GM19351 (cell line): ENCODE measurements around the gene ELOVL5.
"Not testable (repeated sequence)": the region's sequence is repeated elsewhere in the genome, so short reads cannot be mapped to it uniquely, and the experiment has no call there.

ENCODE experiments used
- ATAC-seq: cut with Tn5 transposase; IDR thresholded peaks from one replicate; pipeline ENCODE4 v1.9.1; 2021; ENCODE audit warnings: mild to moderate bottlenecking, moderate library complexity; ENCODE audit not compliant: unreplicated experiment

Gene ELOVL5, protein sequence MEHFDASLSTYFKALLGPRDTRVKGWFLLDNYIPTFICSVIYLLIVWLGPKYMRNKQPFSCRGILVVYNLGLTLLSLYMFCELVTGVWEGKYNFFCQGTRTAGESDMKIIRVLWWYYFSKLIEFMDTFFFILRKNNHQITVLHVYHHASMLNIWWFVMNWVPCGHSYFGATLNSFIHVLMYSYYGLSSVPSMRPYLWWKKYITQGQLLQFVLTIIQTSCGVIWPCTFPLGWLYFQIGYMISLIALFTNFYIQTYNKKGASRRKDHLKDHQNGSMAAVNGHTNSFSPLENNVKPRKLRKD

DNA sequence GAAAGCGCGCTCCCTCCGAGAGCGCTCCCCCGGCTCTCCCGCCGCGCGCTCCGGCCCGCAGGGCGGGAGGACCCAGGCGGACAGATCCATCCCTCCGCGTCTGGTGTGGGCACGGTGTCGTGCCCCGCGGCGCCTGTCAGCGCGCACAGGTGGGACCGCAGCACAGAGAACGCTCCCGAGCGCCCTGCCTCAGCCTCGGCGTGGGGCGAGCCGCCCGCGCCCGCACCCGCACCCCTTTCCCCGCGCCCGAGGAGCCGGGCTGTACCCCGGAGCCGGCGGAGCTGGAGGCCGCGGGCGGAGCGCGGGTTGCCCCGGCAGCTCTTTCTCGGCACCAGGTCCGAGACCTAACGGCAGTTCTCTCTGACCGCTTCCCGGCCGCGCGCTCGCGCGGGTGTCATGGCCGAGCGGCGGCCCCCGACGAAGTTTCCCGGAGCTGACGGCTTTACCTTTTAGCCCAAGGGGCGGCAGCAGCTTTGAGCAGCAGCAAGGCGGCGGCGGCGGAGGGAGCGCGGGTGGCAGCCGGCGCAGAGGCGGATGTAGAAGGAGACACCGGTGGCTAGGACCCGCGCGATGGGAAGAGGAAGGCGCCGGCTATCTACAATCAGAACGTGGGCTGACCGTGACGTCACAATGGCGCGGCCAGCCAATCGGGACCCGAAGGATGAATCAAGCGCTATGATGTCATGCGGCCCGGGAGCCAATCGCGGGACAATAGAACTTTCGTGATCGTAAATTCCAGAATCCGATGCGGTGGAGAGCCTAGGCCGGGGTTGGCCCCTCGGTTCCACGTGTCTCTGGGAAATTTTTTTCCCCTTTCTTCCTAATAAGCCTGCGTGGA lies at the start of gene ELOVL5:
Gene ELOVL5, minus strand, starts transcription at position 580 of the 838 bp plus-strand sequence. CDS start 53,251 bp downstream, outside the sequence.
- peak; percentile 66 for ATAC-seq

DNA sequence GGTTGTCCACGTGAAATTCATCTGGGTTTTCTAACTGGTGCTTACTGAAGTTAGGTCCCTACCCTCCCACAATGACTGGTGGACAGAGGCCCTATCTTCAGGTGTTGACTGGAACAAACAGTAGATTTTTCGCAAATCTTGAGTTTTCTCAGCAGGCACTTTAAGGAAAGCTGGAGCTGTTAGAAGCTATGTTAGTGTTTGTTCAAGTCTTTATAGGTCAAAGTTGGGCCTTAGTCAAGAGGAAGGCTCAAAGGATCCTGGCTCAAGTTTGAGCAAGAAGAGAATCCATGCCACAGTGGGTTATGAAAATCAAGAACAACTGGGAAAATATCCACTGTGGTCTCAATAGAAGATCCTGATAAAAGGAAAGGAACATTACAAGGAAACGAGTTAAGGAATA lies 48.5 kb upstream of the ELOVL5 start:
- ATAC-seq: no peak

DNA sequence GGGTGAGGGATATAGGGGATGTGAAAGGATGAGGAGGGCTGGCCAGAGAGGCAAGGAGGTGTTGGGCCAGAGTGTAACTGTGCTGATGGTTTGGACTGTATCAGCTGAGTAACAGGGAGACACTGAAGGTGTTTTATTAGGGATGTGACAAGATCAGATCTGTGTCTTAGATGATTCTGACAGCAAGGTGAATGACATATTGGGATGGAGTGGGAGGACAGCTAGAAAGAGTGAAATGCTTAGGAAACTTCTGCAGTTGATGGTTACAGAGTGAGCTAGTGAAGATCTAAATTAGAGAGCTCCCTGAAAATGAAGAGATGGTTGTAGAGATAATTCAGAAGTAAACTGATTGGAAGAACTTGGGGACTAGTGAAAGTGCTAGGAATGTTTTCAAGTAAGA lies 47.2 kb upstream of the ELOVL5 start:
- no peak for ATAC-seq

DNA sequence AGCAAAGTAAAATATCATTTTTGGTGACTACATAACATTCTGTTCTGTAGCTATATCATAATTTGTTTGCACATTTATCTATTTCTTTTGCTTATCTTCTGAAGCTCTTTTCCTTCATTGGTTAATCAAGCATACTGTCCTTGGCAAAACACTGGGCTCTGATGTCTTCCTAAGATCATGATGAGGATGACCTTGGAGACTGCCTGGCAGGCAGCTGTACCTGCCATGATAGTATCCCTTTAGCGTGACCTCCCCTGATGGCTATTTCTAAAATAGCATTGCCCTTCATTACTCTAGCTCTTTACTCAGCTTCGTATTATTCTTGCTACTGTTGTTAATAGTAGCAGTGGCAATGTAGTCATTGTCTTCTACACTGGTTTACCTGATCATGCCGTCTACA lies 46.0 kb upstream of the ELOVL5 start:
- no peak for ATAC-seq

DNA sequence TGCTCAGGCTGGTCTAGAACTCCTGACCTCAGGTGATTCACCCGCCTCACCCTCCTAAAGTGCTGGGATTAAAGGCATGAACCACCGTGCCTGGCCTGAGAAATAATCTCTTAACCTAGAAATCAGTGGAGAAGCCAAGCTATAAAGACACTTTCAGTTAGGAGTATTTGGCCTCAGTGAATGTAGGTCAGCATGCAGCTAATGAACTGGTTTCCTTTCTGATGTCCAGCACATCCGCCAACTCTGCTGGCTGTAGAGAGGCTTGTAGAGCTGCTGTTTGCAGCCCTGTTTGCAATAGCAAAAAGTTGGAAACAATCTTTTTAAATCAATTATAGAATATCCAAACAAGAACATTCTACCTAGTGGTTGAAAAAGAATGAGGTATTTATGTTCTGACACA lies 42.4 kb upstream of the ELOVL5 start:
- no peak for ATAC-seq

DNA sequence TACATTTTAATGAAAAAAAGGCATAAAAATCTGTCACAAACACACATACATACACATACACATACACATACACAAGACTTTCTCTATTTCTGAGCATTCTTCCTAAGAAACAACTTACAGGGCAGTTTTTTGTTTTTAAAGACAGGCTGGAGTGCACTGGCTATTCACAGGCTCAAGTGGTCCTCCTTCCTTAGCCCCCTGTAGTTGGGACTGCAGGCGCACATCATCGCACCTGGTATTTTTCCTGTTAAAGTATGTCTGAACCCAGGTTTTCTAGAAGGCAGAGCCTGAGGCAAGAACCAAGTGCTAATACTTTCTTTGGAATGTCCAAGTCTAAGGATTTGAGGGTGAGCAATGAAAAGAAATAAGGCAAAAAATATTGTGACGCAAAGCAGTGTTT lies 41.3 kb upstream of the ELOVL5 start:
- ATAC-seq: no peak

DNA sequence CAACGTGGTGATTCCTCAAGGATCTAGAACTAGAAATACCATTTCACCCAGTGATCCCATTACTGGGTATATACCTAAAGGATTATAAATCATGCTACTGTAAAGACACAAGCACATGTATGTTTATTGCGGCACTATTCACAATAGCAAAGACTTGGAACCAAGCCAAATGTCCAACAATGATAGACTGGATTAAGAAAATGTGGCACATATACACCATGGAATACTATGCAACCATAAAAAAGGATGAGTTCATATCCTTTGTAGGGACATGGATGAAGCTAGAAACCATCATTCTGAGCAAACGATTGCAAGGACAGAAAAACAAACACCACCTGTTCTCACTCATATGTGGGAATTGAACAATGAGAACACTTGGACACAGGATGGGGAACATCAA lies 39.9 kb upstream of the ELOVL5 start:
- ATAC-seq: not testable (repeated sequence)

DNA sequence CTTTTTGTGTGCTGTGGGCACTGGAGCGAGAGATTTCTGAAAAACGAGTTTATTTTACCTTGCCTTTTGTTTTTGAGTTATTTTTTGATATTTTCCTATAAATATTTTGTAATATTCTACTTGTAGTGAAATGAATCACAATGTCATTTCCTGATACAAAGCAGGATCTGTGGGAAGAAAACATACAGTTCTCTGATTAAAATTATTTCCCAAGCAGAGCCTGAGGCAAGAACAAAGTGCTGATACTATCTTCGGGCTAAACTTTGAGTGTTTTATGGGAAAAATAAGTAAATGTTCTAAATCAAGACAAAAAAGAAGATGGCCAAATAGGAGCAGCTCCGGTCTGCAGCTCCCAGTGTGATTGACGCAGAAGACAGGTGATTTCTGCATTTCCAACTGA lies 33.7 kb upstream of the ELOVL5 start:
- ATAC-seq: no peak

DNA sequence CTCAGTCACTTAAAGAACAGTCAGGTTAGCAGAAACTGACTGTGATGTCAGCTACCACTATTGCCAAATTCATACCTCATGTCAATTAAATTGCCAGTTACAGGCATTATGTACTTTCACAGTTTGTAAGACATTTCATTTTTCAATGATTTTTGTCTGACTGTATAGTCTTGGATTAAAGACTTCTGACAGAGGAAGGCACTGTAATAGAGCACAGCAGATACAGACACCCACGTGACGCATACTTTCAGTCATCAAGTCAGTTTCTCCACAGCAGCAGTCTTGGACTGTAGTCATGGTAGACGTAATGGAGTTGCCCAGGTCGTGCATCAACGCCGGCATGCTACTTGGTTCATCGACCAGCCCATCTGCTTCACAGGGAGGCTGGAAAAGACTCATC lies 29.5 kb upstream of the ELOVL5 start:
- no peak for ATAC-seq

DNA sequence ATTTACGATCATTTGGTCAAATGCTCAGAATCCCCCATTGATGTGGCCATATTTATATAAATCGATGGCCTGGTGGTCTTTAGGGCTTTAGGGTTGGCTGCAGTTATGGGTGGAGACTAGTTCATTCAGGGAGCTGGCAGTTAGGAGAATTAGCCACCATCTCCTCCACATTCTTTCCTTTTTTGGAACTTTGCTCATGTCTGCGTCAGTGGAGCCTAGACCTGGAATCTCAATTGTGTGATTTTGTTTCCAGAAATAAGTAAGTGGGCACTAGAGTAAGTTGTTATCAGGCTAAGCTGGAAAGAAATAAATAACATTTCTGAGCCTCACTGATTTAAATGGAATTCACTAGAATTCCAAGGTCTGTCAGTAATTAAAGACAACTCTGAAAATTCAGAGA lies 29.0 kb upstream of the ELOVL5 start:
- ATAC-seq: no peak

DNA sequence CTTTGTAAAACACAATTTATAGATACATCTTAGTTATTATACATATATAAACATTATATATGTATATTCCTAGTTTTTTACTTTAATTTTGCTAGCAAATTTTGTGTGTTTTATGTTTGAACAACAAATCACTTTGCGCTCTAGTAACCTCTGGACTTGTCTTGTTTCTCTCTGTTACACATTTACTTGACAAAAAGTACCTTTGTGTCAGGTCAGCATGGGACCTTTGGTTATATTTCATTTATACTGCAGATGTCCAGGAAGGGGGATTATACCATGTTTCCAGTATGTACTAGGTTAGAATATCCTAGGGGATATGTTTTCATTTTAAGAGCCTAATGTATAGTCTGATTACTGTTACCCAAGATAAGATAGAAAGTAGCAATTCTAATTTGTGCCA lies 28.5 kb upstream of the ELOVL5 start:
- no peak for ATAC-seq

DNA sequence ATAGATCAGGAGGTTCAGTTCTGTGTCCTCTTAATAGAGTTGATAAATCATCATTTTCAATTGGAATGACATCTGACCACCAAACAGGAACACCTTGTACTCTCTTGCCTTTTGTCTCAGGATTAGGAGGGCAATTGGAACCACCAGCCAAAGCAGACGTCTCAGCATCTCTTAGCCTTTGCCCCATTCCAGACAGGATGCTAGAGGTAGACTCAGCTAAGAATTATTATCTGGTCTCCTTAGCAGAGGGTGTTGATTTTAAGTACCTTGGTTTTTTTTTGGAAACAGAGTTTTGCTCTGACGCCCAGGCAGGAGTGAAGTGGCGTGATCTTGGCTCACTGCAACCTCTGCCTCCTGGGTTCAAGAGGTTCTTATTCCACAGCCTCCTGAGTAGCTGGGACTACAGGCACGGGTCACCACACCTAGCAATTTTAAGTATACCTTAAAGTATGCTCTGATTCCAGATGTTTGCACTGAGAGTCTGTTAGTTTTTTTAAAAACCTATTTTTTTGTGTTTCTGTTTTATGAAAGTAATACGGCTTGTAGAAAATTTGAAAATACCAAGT lies 28.0 kb upstream of the ELOVL5 start:
- no peak for ATAC-seq

DNA sequence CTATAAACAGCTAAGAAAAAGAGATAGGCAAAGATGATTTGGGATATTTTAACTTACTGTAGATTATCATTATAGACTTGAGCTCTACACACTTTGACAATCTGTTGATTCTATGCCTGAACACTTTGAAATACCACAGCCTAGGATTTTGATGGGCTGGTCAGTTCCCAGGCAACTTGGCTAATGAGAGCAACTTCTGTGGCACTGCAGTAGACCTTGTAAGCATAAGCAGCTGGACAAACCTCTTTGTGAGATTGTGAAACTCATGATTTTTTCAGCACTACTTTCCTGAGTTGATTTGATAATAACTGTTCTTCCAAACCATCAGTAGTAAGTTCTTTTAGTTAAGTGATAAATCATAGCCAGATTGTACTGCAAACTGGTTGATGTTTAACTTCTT lies 27.1 kb upstream of the ELOVL5 start:
- ATAC-seq: no peak

DNA sequence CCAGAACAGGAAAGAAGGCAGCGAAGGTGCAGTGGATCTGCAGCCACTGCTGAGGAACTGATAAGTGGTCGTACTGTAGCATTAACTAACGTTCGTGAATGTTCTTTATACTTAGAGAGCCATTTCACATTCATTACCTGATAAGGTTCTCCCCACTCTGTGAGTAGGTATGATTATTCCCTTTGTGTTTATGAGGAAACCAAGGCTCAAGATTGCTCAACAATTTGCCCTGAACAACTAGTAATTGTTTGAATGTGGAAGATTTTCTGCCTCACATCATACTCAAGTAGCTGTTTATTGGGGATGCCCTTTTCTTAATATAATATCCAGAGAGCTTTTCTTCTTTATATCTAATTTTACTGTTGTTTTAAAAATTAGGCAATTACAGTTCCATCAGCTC lies 24.9 kb upstream of the ELOVL5 start:
- ATAC-seq: no peak

DNA sequence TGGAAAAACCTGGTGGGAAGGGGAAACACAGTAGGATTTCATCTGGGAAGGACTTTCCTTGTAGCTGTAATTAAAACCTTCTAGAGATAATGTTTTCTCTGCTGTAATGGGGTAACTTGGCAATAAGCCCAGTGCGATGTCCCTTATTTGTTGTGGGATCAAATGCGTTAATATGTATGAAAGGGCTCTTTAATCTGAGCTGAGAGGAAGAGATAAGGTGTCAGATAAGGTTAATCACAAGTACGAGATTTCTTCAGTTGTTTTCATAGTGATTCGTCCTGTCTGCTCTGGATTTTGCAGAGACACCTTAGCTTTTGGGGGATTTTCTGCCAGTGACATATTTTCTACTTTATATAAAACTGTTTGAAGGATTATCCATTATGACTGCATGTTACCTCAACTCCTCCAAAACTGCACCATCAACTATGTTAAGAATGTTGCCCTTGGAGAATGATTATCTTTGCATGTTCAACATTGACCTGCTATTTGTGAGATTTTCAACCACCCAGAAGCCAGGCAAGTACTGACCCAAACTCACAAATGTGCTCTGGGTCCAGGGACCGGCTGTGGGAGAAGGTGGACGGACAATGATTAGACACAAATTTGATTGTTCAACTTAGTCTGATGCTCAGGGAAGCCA lies 21.2 kb upstream of the ELOVL5 start:
- ATAC-seq: no peak

DNA sequence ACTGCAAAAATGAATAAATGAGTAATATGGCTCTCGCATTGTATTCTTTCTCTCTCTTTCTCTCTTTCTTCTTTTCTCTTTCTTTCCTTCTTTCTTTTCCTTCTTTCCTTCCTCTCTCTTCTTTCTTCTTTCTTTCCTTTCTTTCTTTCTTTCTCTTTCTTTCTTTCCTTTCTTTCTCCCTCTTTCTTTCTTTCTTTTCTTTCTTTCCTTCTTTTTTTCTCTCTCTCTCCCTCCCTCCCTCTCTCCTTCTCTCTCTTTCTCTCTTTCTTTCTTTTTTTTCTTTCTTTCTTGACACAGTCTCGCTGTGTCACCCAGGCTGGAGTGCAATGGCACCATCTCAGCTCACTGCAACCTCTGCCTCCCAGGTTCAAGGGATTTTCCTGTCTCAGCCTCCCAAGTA lies 20.3 kb upstream of the ELOVL5 start:
- ATAC-seq: no peak

DNA sequence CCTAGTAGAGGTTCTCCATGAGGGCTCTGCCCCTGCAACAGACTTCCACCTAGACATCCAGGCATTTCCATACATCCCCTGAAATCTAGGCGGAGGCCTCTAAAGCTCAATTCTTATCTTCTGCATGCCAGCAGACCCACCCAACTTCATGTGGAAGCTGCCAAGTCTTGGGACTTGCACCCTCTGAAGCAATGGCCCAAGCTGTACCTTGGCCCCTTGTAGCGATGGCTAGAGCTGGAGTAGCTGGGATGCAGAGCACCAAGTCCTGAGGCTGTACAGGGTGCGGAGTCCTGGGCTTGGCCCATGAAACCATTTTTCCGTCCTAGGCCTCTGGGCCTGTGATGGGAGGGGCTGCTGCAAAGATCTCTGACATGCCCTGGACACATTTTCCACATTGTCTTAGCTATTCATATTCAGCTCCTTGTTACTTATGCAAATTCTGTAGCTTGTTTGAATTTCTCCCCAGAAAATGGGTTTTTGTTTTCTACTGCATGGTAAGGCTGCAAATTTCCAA lies 17.4 kb upstream of the ELOVL5 start:
- no peak for ATAC-seq

DNA sequence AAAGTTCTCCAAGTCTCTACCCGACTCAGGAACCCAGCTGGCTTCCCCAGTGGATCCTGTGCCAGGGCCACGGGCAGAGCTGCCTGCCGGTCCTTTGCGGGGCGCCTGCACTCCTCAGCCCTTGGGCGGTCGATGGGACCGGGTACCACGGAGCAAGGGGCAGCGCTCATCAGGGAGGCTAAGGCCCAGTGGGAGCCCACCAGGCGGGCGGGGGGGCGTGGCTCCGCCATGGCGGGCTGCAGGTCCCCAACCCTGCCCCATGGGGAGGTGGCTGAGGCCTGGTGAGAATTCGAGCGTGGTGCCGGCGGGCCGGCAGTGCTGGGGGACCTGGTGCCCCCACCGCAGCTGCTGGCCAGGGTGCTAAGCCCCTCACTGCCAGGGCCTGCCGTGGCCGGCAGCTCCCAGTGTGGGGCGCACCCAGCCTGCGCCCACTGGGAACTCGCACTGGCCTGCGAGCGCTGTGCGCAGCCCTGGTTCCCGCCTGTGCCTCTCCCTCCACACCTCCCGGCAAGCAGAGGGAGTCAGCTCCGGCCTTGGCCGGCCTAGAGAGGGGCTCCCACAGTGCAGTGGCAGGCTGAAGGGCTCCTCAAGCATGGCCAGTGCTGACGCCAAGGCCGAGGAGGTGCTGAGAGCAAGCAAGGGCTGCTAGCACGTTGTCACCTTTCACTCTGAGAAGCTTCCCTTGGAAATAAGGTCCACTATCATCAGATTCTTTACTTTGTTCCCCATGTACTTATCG lies 14.8 kb upstream of the ELOVL5 start:
- ATAC-seq: no peak

DNA sequence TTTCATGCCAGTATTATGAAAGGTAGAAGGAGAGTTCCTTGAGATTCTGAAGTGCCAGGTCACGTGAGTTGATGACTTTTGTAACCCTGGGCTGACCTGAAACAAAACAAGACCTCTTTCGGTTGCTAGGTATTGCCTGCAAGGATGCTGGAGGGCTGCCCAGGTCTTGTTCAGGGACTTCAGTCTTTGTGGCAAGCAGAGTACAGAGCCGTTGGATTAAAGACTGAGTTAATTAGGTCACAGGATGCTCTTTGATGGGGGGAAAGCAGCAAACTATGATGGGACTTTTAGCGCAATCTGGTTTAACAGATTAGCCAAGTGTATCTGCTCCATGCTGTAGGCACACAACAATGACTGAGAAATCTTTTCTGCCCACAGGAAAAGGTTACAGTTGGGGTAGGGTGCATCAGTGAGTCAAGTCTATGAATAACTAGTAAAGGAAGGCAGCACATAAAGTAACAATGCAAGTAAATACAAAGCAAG lies 12.8 kb upstream of the ELOVL5 start:
- ATAC-seq: no peak

DNA sequence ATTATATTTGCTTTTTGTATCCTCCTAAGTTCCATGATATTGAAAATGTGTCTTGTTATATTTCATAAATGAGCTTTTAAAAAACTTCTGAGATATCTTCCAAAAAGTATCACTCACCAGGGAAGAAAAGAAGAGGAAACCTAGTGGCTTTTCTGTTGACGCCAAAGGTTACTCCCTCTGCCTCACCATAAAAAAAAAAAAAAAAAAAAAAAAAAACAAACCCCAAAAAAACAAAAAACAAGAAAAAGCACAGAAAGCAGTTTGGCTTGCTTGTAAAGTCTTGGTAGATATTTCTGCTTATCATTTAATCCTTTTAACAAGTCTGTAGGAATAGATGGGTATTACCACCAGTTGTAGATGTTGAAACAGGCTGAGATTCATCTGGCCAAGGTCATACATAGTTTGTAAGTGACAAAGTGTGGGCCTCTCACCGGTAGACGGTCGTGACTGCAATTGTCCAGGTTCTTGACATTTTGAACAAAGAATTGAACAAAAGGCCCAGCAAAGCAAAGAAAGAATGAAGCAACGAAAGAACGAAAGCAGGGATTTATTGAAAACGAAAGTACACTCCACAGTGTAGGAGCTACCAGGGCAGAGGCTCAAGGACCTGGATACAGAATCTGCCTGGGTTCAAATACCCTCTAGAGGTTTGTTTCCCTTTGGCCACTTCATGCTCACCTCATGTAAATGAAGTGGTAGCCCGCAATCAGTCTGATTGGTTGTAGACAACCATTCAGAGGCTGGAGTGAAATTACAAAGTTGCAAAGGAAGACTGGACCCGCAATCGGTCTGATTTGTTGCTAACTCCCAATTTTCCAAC lies 11.6 kb upstream of the ELOVL5 start:
- ATAC-seq: no peak
